NT2/D1 (cell line): ENCODE measurements around the gene PDPK1.
"Not testable (repeated sequence)": the region's sequence is repeated elsewhere in the genome, so short reads cannot be mapped to it uniquely, and the experiment has no call there.

Source experiments
- YY1 ChIP-seq: IDR thresholded peaks from 2 replicates; pipeline ENCODE4 v1.6.1; 2011; ENCODE audit not compliant: insufficient read length, insufficient read depth
- ZNF274 ChIP-seq: IDR thresholded peaks from 2 replicates; pipeline ENCODE4 v1.6.1; 2011; ENCODE audit warnings: mild to moderate bottlenecking, low read depth, low read length

DNA sequence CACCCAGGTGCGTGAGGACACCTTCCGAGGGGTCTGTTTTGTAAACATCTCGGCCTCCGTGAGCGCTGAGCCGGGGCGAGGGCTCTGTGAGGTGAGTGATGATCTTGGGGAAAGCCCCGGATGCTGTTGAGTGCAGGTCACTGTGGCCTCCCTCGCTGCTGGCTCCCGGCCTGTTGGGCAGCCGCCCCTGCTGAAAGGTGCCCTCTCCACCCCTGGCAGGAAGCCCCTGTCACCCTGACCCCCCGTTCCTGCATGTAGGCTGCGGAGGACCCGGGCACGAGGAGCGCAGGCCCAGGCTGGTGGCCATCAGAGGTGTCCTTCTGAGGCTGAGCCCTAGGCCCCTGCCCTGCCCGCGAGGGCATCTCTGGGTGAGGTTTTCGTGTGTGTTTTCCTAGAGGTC lies 75.4 kb downstream of the PDPK1 start:
- not testable (repeated sequence) for TF ChIP-seq YY1, ZNF274
